ENCODE measurements around the gene PEDS1.

PEDS1 gene

DNA sequence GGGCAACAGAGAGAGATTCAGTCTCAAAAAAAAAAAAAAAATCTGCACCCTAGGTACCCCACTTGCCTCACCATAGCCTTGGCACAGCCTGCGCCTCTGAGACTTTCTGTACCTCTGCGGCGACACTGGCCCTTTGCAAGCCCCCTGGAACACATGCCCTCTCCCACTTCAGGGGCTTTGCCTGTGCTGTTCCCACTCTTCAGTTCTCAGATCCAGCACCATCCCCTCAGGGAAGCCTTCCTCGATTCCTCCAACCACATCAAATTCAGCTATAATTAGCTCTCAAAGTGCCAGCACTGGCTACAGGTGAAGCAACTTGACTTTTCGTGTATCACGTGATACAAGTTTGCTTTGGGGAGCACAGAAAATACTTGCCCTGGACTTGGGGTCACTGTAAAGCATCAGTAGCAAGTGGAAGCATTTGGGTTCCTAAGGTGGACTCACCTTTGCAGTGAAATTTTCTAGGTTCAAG is 38.4 kb downstream of the PEDS1 start:
- no peak for DNase-seq (ENCODE audit: low read depth, low spot score)
- peak overlapping the region; percentile 55 for H3K4me3 ChIP-seq (ENCODE audit: low read depth, low read length)
- TF ChIP-seq, protein P1, sequence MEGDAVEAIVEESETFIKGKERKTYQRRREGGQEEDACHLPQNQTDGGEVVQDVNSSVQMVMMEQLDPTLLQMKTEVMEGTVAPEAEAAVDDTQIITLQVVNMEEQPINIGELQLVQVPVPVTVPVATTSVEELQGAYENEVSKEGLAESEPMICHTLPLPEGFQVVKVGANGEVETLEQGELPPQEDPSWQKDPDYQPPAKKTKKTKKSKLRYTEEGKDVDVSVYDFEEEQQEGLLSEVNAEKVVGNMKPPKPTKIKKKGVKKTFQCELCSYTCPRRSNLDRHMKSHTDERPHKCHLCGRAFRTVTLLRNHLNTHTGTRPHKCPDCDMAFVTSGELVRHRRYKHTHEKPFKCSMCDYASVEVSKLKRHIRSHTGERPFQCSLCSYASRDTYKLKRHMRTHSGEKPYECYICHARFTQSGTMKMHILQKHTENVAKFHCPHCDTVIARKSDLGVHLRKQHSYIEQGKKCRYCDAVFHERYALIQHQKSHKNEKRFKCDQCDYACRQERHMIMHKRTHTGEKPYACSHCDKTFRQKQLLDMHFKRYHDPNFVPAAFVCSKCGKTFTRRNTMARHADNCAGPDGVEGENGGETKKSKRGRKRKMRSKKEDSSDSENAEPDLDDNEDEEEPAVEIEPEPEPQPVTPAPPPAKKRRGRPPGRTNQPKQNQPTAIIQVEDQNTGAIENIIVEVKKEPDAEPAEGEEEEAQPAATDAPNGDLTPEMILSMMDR (IDR thresholded peaks at IDR 0.05; ENCODE audit: insufficient read depth, low read length, missing control alignments): no peak
- ChIA-PET CTCF (interaction anchor here (0.9 to 3.4 kb wide), 9 partner anchors 12 to 136 kb away, joined by 3 to 44 read pairs (median 7); no protein-coding TSS in a partner anchor), POLR2A (interaction anchor here (1.2 to 1.3 kb wide), 3 partner anchors 12 to 37 kb away, joined by 4 to 5 read pairs (median 5); no protein-coding TSS in a partner anchor)

DNA sequence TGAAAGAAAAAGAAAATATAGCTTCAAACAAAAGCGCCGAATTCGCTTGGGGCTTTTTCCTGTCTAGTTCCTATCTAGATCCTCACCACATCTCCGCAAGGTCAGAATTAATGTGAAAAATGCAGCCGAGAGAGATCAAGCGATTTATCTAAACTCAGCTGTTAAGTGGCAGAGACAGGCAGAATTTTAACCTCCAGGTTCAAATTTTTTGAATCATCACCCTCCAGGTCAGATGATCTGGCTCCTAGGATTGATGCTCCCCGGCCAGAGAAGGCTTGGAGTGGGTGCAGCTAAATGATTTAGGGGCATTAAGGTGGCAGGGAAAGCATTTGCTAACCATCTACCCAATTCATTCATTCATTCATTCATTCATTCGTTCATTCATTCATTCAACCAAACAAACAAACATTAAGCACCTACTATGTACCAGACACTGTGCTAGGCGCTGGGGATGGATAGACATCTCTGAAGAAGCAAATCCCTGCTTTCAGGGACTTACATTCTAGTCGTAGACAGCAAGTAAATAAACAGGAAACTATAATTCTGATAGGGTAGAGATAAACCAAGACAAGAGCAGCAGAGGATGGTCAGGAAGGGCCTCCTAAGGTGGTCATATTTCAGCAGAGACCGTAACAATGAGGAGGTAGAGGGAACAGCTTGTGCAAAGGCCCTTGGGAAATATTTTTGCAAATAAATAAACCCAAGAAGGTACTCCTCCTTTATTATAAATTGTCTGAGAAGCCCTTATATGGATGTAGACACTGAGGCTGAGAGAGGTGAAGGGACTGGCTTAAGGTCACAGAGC is 39.9 kb downstream of the PEDS1 start:
- ChIA-PET POLR2A (interaction anchor here (1.1 kb wide), 1 partner anchor 41 kb away, joined by 4 read pairs; no protein-coding TSS in a partner anchor), CTCF (interaction anchor here (0.7 to 2.1 kb wide), 6 partner anchors 9 to 135 kb away, joined by 3 to 8 read pairs (median 4); no protein-coding TSS in a partner anchor)
- peak overlapping the region; percentile 89 for H3K4me3 ChIP-seq (ENCODE audit: low read depth, low read length)
- TF ChIP-seq, protein P1 (IDR thresholded peaks at IDR 0.05; ENCODE audit: insufficient read depth, low read length, missing control alignments): no peak
- DNase-seq (ENCODE audit: low read depth, low spot score): no peak

DNA sequence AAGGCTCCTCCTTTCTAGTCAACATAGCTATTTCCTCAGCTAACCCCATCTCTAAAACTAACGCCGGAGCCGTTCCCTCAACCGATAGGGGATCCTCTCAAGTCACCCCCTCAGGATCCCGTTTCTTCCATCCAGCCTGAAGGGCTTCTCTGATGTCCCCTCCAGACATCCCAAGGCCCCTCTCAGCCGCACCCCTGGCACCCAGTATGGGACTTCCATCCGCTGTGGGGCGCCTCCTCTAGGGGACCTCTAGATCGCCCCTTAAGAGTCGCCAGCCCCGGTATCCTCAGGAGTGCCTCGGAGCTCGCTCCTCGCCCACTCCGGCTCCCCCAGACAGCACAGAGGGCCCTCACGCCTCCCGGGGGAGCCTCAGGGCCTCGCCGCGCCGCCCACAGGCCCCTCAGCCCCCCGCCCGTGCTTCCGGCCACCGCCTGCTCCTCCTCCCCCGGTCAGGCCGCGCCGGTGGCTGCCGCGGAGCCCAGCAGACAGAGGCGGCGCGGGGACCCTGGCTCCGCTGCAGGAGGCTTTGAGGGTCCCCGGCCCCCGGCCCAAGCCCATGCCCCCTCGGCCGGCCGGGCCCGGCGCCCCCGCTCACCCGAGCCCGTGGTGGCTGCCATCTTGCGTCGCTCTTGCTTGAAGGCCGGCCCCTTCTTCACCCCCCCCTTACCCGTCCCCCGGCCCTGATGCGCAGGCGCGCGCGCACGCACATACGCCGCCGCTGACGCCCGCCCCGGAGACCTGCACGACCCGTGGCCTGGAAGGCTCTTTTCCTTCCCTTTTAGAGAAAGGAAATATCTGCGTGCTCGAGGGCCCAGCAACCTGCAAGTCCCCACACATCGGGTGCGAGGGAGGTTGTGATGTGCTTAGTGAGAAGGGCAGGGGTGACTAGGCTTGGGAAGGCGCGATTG is 40.8 kb downstream of the PEDS1 start, which contains the start of gene UBE2V1:
Gene UBE2V1, minus strand, starts transcription at position 639 of the 908 bp plus-strand sequence. Its CDS starts 22 bp downstream, at position 617.
- peak within 1 kb of the TSS; percentile 89 for H3K4me3 ChIP-seq (ENCODE audit: low read depth, low read length)
- POLR2A ChIA-PET: interaction anchor here (0.6 to 1.4 kb wide), 4 partner anchors 15 to 54 kb away, joined by 3 to 4 read pairs (median 4); no protein-coding TSS in a partner anchor
- no peak for DNase-seq (ENCODE audit: low read depth, low spot score)
- TF ChIP-seq, protein P1 (IDR thresholded peaks at IDR 0.05; ENCODE audit: insufficient read depth, low read length, missing control alignments): peak; percentile 43
- CTCF ChIA-PET: interaction anchor here (0.6 to 2.1 kb wide), 8 partner anchors 10 to 408 kb away, joined by 3 to 8 read pairs (median 4); no protein-coding TSS in a partner anchor

DNA sequence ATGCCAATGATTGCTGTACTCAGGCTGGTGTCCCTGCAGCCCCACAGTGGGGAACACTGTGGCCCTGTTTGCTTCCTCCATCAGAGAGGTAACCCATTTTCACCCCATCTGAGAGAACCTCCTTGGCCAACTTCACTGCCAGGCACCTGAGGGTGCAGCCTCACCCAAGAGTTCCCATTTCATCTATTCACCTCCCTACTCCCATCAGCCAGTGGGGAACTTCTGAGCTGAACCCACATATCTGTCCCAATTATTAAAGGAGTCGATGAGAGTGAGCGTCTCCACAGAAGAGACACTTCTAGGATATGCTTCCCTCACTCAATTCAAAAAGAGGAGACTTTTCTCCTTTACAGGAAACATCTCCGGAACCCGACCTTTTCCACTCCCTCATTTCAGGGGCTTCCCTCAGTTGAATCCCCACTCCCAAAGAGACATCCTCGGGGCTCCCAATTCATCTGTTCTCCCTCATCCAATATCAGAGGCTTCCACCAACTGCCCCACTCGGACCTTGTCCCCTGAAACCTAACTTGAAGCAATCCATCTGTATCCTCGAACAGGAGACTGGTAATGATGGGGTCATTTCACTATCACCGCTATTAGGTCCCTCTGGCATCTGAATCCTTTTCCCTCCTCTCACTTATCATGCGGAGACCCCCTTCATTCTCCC is 41.6 kb downstream of the PEDS1 start:
- CTCF ChIA-PET: interaction anchor here (0.6 to 1.6 kb wide), 4 partner anchors 28 to 408 kb away, joined by 3 to 5 read pairs (median 4); no protein-coding TSS in a partner anchor
- POLR2A ChIA-PET: interaction anchor here (0.6 to 1.4 kb wide), 3 partner anchors 16 to 55 kb away, joined by 3 to 4 read pairs (median 3); no protein-coding TSS in a partner anchor
- TF ChIP-seq, protein P1 (IDR thresholded peaks at IDR 0.05; ENCODE audit: insufficient read depth, low read length, missing control alignments): no peak
- H3K4me3 ChIP-seq (ENCODE audit: low read depth, low read length): peak overlapping the region; percentile 89
- no peak for DNase-seq (ENCODE audit: low read depth, low spot score)

DNA sequence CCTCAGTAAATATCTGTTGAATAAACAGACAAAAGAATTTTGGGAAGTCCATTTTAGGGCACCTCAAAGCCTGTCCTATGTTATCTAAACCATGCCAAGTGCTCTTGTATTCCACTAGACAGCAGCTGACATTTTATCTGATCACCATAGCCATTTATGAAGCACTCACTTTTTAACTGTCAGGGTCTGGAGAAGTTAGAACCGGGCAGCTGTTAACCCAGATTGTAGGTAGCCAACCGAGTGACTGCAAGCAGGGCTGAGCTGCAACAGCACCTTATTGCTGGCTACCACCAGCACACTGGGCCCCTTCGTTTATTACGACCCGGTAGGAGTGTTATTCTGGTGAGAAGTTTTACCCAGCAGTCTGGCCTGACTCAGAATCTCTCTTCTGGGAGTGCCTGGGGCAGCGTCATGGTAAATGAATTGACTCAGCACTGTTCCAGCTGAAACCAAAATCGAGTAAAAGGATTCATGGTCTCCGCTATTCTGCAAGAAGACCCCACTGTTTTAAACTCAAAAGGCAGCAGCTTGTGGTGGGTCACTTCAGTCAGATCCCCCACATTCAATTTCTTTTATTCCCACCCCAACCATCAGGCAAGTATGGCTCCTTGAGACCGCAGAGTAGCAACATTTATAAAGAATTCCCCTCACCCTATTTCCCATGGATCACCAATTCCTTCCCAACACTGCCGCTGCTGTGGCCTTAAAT is 42.2 kb downstream of the PEDS1 start:
- H3K4me3 ChIP-seq (ENCODE audit: low read depth, low read length): peak overlapping the region; percentile 89
- ChIA-PET CTCF (interaction anchor here (1.2 to 2.9 kb wide), 3 partner anchors 58 to 68 kb away, joined by 3 to 10 read pairs (median 5); no protein-coding TSS in a partner anchor), POLR2A (interaction anchor here (1.4 kb wide), 1 partner anchor 33 kb away, joined by 4 read pairs; no protein-coding TSS in a partner anchor)
- no peak for DNase-seq (ENCODE audit: low read depth, low spot score)
- TF ChIP-seq, protein P1 (IDR thresholded peaks at IDR 0.05; ENCODE audit: insufficient read depth, low read length, missing control alignments): no peak
